Loucy (cell line): Measurements from ENCODE around the gene HNRNPF.

ENCODE experiments used
- H2AFZ ChIP-seq: fragments of 200-600 bp; sonication (generic); 2 replicates; pipeline ENCODE4 v1.6.0; 2016; ENCODE audit warnings: antibody characterized with exemption, mild to moderate bottlenecking, low read length, moderate library complexity
- H3F3A ChIP-seq: fragments of 200-600 bp; 2 replicates; pipeline ENCODE4 v1.6.0; 2016; ENCODE audit warnings: antibody characterized with exemption, low read depth, mild to moderate bottlenecking
- H3K27me3 ChIP-seq: fragments of 200-600 bp; sonication (generic); 2 replicates; pipeline ENCODE4 v1.6.1; 2014; ENCODE audit warnings: low read length, mild to moderate bottlenecking; ENCODE audit not compliant: insufficient read depth, poor library complexity, severe bottlenecking
- H3K36me3 ChIP-seq: fragments of 200-600 bp; sonication (generic); 2 replicates; pipeline ENCODE4 v1.6.1; 2016; ENCODE audit warnings: low read length; ENCODE audit not compliant: insufficient read depth
- H3K4me1 ChIP-seq: fragments of 200-600 bp; sonication (generic); 2 replicates; pipeline ENCODE4 v1.5.1; 2014; ENCODE audit warnings: low read length, mild to moderate bottlenecking; ENCODE audit not compliant: insufficient read depth, poor library complexity, severe bottlenecking
- H3K4me2 ChIP-seq: fragments of 200-600 bp; sonication (generic); 2 replicates; pipeline ENCODE4 v1.6.0; 2014; ENCODE audit warnings: antibody characterized with exemption, low read length, low read depth, mild to moderate bottlenecking; ENCODE audit not compliant: poor library complexity, severe bottlenecking
- H3K4me3 ChIP-seq: fragments of 200-600 bp; sonication (generic); 2 replicates; pipeline ENCODE4 v1.5.1; 2014; ENCODE audit warnings: low read length, mild to moderate bottlenecking, mixed read lengths; ENCODE audit not compliant: poor library complexity, severe bottlenecking
- H3K79me2 ChIP-seq: fragments of 200-600 bp; sonication (generic); 2 replicates; pipeline ENCODE4 v1.6.1; 2014; ENCODE audit warnings: low read length; ENCODE audit not compliant: insufficient read depth
- H3K9ac ChIP-seq: fragments of 200-600 bp; sonication (generic); 2 replicates; pipeline ENCODE4 v1.6.0; 2014; ENCODE audit warnings: mild to moderate bottlenecking, low read depth, low read length, moderate library complexity; ENCODE audit not compliant: poor library complexity, severe bottlenecking
- H3K9me2 ChIP-seq: fragments of 200-600 bp; sonication (generic); replicated peaks from 2 replicates; pipeline ENCODE4 v1.6.1; 2016; ENCODE audit warnings: low read depth, low read length, mixed read lengths
- H3K9me3 ChIP-seq: fragments of 200-600 bp; sonication (generic); 2 replicates; pipeline ENCODE4 v1.6.1; 2014; ENCODE audit warnings: mild to moderate bottlenecking, antibody characterized with exemption, low read length, low read depth; ENCODE audit not compliant: insufficient read depth
- H4K20me1 ChIP-seq: fragments of 200-600 bp; sonication (generic); 2 replicates; pipeline ENCODE4 v1.6.0; 2014; ENCODE audit warnings: antibody characterized with exemption, low read length, mild to moderate bottlenecking; ENCODE audit not compliant: insufficient read depth, poor library complexity, severe bottlenecking
- EZH2phosphoT487 ChIP-seq: fragments of 200-600 bp; IDR thresholded peaks from 2 replicates; pipeline ENCODE4 v1.6.1; 2018; ENCODE audit warnings: antibody characterized with exemption, mild to moderate bottlenecking, moderate library complexity, borderline replicate concordance
- TF ChIP-seq, protein P1 (sequence below): fragments of 200-600 bp; sonication (generic); conservative IDR thresholded peaks from 2 replicates; pipeline ENCODE4 v1.5.1; 2014; ENCODE audit warnings: mild to moderate bottlenecking, antibody characterized with exemption, low read length

The HNRNPF gene

DNA sequence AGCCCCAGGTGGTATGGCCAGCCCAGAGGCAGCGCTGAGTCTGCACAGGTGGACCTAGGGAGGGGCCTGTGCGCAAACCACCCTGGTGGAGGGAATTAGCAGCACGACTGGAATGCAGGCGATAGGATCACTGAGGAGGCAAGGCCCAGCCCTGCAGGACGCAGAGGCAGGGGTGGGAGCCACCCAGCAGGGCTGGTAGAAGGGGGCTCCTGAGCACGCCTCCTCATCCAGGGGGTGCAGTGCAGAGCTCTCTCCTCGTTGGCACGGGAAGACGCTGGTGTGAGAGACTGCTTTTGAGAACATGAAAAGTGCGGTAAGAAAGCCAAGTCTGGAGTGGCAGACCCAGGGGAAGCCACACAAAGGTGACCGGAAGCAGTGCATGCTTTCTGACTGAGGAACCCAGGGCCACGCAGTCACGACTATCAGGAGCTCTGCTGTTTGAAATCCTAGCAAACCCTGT is 31.5 kb downstream of the HNRNPF start:
- Histone ChIP-seq H3K9ac (no peak overlapping the region), H3K36me3 (no peaks in the 10 kb centered on the region), H3K27me3 (no peaks in the 10 kb centered on the region), H3K9me3 (no peaks in the 10 kb centered on the region), H4K20me1 (no peaks in the 10 kb centered on the region), H3K4me3 (no peak overlapping the region), H3K4me1 (no peaks in the 10 kb centered on the region), H3F3A (no peaks in the 10 kb centered on the region), H3K4me2 (no peak overlapping the region), H3K9me2 (no peaks in the 10 kb centered on the region), H2AFZ (no peak overlapping the region), H3K79me2 (no peaks in the 10 kb centered on the region)
- no peak for TF ChIP-seq EZH2phosphoT487
- TF ChIP-seq, protein P1, sequence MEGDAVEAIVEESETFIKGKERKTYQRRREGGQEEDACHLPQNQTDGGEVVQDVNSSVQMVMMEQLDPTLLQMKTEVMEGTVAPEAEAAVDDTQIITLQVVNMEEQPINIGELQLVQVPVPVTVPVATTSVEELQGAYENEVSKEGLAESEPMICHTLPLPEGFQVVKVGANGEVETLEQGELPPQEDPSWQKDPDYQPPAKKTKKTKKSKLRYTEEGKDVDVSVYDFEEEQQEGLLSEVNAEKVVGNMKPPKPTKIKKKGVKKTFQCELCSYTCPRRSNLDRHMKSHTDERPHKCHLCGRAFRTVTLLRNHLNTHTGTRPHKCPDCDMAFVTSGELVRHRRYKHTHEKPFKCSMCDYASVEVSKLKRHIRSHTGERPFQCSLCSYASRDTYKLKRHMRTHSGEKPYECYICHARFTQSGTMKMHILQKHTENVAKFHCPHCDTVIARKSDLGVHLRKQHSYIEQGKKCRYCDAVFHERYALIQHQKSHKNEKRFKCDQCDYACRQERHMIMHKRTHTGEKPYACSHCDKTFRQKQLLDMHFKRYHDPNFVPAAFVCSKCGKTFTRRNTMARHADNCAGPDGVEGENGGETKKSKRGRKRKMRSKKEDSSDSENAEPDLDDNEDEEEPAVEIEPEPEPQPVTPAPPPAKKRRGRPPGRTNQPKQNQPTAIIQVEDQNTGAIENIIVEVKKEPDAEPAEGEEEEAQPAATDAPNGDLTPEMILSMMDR, result no peak

DNA sequence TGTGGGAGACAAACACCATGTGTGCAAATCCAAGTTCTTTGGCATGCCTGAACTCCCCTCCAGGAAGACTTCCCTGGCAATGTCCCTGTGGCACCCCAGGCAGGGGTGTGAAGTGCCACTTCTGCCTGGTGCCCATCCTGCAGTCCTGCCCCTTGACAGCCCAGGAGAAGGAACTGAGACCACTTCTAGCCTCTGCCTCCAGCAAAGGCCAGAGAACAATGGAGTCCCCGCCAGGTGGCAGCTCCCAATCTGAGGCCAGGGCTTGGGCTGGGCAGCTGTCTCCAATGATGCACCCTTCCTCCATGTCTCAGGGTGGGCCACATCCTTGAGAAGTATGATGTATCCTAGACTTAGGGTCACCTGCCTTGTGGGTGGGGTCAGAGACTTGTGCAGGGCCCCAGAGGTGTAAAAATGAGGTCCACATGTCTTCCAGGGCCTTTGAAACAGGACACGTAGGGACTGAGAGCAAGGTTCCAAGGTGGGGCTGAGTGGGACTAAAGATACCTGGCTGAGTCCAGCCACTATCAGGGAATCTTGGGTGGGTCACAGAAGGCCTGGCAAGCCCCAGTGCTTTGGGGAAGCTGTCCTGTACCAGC is 32.1 kb downstream of the HNRNPF start:
- Histone ChIP-seq H3K9me2 (no peaks in the 10 kb centered on the region), H3K36me3 (no peaks in the 10 kb centered on the region), H3K9me3 (no peaks in the 10 kb centered on the region), H3K9ac (no peak overlapping the region), H3K4me1 (no peaks in the 10 kb centered on the region), H3K27me3 (no peaks in the 10 kb centered on the region), H3K4me2 (no peak overlapping the region), H3F3A (no peaks in the 10 kb centered on the region), H2AFZ (no peak overlapping the region), H4K20me1 (no peaks in the 10 kb centered on the region), H3K79me2 (no peaks in the 10 kb centered on the region), H3K4me3 (no peak overlapping the region)
- TF ChIP-seq EZH2phosphoT487, result no peak
- TF ChIP-seq, protein P1, result no peak

DNA sequence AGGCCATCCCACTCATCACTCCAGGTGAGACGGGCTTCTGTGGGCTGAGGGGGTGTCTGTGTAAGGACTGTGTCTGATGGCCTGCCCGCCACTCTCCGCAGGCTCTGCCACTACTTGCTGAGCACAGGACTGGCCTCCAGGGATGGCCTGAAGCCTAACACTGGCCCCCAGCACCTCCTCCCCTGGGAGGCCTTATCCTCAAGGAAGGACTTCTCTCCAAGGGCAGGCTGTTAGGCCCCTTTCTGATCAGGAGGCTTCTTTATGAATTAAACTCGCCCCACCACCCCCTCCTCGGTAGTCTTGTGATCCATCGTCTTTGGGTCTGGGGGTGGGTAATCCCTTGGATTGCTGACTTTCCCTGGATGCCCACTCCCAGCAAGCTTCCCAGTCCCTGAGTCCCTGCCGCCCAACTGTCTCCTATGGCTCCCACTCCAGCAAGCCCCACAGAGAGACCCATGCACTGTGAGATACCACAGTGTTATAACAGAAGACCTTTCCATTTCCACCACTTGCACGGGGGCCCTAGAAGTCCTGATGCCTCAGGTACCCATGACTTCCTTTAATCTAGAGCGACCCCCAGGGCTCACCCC is 32.8 kb downstream of the HNRNPF start:
- Histone ChIP-seq H3K4me3 (no peak overlapping the region), H3K4me1 (no peaks in the 10 kb centered on the region), H3K9me3 (no peaks in the 10 kb centered on the region), H3K4me2 (no peak overlapping the region), H3K27me3 (no peaks in the 10 kb centered on the region), H3K9me2 (no peaks in the 10 kb centered on the region), H4K20me1 (no peaks in the 10 kb centered on the region), H2AFZ (no peak overlapping the region), H3F3A (no peaks in the 10 kb centered on the region), H3K36me3 (no peaks in the 10 kb centered on the region), H3K79me2 (no peaks in the 10 kb centered on the region), H3K9ac (no peak overlapping the region)
- no peak for TF ChIP-seq EZH2phosphoT487
- TF ChIP-seq, protein P1, result no peak
